Psoas muscle (tissue), 8 donors: Measurements from ENCODE around the gene RBFOX2. TPM values are rescaled to one million over a fixed set of nuclear protein-coding genes. Genes with fewer than 3 reads are reported as not detected.

Experiments
- ATAC-seq, 4 donors: fragments of 200-7000 bp; cut with Tn5 transposase; one replicate each; pipeline ENCODE4 v1.9.1; 2020; ENCODE audit warnings: moderate library complexity in 3 of 4, mild to moderate bottlenecking in 2 of 4
- DNase-seq, 2 donors: peaks; one replicate each; pipeline ENCODE4 v3.0.0-alpha.2; 2020
- H3K27ac ChIP-seq: fragments of 200-600 bp; one replicate; pipeline ENCODE4 v1.8.0; 2022
- H3K27me3 ChIP-seq, 3 donors: fragments of 200-600 bp in 1 of 3; one replicate each; pipeline versions ENCODE4 v1.6.1 to v1.8.0; 2013 to 2022; ENCODE audit warnings: low read length in 2 of 3, mild to moderate bottlenecking in 2 of 3, moderate library complexity in 1 of 3; ENCODE audit not compliant: insufficient read depth in 3 of 3
- H3K36me3 ChIP-seq, 2 donors: fragments of 200-600 bp in 1 of 2; one replicate each; pipeline versions ENCODE4 v1.6.1 to v1.8.0; 2013 to 2022; ENCODE audit warnings: low read depth in 1 of 2, mild to moderate bottlenecking in 1 of 2, moderate library complexity in 1 of 2; ENCODE audit not compliant: insufficient read depth in 1 of 2
- H3K4me1 ChIP-seq: fragments of 200-600 bp; one replicate; pipeline ENCODE4 v1.8.0; 2022
- H3K4me3 ChIP-seq: fragments of 200-600 bp; one replicate; pipeline ENCODE4 v1.8.0; 2022; ENCODE audit warnings: mild to moderate bottlenecking
- H3K9me3 ChIP-seq: fragments of 200-600 bp; one replicate; pipeline ENCODE4 v1.8.0; 2022
- CTCF ChIP-seq: fragments of 200-600 bp; IDR thresholded peaks from one replicate; pipeline ENCODE4 v1.8.0; 2022; ENCODE audit warnings: antibody characterized with exemption
- WGBS, 3 donors: extraction: QIAGEN DNeasy Blood & Tissue Kit; methylation state at CpG; one replicate each; pipeline versions ENCODE4 v1.1.6 to v1.1.7; 2013; 5-methylcytosine and 5-hydroxymethylcytosine counted together
- intact Hi-C, 2 donors: fragments of 100-400 bp; cut with DNase I; formaldehyde crosslinking; loops; one replicate each; pipeline versions ENCODE4 v1.11.0 to v1.14.2; 2022
- polyA plus RNA-seq, 3 donors: library from polyadenylated mRNA; stranded (reverse); fragments of 200-250 nt; gene quantifications; one replicate each; pipeline ENCODE4 v1.2.3, GENCODE V29; 2013
- total RNA-seq, 4 donors: library from RNA; stranded (reverse); fragmentation: NEBNext Ultra II Directional in 2 of 4; extraction: Animal tissue kit (Norgen Biotek cat#: 25700) in 2 of 4; gene quantifications; one replicate each; pipeline versions ENCODE4 v1.2.1 to v1.2.4, GENCODE V29; 2021 to 2023
- donor health status: healthy with polysubstance abuse.
- donor health status: DM: no; HTN: no; CAD: no; lungs with moderate emphysema.
- donor health status: Bipolar disorder and iron deficiency.
- donor health status: healthy.
- donor health status: DM: yes; HTN: yes; CAD: no.
- donor health status: DM: no; HTN: no; CAD: no.
- donor health status: DM: no; HTN: no; CAD: no.
- donor health status: DM: yes; HTN: yes; CAD: no.

RBFOX2 gene
- total and polyA plus RNA-seq, 7 donors = 7.7 to 50.4 (median 28.4) TPM

DNA sequence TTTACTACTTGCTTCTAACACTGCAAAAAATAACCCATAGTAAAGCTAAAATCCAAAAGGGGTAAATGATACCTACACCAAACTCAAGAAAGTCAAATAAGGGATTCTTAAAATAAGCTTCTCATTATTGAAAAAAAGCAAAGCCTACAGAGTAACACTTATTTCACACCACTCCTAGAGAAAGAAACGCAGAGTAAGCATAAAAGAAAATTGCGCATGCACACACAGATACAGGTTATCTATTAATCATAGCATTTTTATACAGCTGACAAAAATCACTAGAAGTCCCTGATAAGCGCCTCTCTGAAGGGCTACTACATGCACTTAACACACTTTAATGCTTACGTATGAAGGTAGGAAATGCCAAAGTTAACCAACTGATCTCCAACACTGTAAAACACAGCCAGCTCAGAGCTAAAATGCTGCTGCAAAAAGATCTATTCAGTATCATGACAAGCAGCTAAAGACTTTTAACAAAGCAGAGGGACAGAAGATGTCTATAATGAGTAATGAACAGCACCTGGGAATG is 14.0 kb downstream of the RBFOX2 start:
- Histone ChIP-seq H3K4me3 (no peak overlapping the region), H3K27ac (no peak overlapping the region), H3K36me3 (no peaks in the 10 kb centered on the region), H3K27me3 (no peaks in the 10 kb centered on the region), H3K4me1 (peaks cover 44% of the 10 kb centered on the region), H3K9me3 (no peaks in the 10 kb centered on the region)
- ATAC-seq (no peak), DNase-seq (no peak)
- TF ChIP-seq CTCF = no peak
- intact Hi-C loops = no loop called here
- WGBS, 3 donors = 89 to 91% (median 90%) methylated on average over 4 of the region's 4 CpGs

GRCh38 chr22:36012332-36012731 is 16.3 kb downstream of the RBFOX2 start:
- H3K4me1 ChIP-seq = peaks cover 35% of the 10 kb centered on the region
- no peak overlapping the region for H3K27ac ChIP-seq
- WGBS, 3 donors = 86 to 91% (median 89%) methylated on average over 4 of the region's 4 CpGs
- no peak for DNase-seq
- no peaks in the 10 kb centered on the region for H3K36me3 ChIP-seq
- no peak for TF ChIP-seq CTCF
- intact Hi-C loops = no loop called here
- ATAC-seq = no peak
- H3K9me3 ChIP-seq = no peaks in the 10 kb centered on the region
- H3K27me3 ChIP-seq = no peaks in the 10 kb centered on the region
- no peak overlapping the region for H3K4me3 ChIP-seq

DNA sequence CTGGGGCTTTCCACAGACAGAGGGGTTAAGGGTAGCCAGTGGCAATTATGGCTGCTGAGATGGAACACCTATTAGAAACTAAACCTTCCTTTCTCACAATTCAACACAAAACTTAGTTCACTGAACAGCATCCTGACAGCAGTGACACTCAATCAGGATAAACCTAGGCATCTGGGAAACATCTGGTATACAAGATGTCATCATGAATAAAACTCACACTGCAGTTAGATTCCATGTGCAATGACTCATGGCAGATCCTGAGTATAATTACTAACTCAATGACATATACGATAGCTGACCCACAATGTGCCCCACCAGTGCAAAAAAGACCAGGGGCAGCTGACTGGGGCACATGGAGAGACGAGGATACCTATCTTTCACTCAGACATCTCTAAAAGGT is 17.7 kb downstream of the RBFOX2 start:
- intact Hi-C loops = no loop called here
- H3K36me3 ChIP-seq = no peaks in the 10 kb centered on the region
- WGBS, 3 donors = 77 to 79% (median 79%) methylated on average over 2 of the region's 2 CpGs
- no peak overlapping the region for H3K27ac ChIP-seq
- no peaks in the 10 kb centered on the region for H3K27me3 ChIP-seq
- DNase-seq = no peak
- H3K9me3 ChIP-seq = no peaks in the 10 kb centered on the region
- H3K4me1 ChIP-seq = peaks cover 22% of the 10 kb centered on the region
- no peak for TF ChIP-seq CTCF
- H3K4me3 ChIP-seq = no peak overlapping the region
- ATAC-seq = peak; percentile 42 to 64 (median 51)

GRCh38 chr22:36010090-36010489 is 18.5 kb downstream of the RBFOX2 start:
- TF ChIP-seq CTCF = no peak
- DNase-seq = no peak
- 29 to 36% (median 32%) methylated on average over 10 of the region's 10 CpGs for WGBS, 3 donors
- H3K9me3 ChIP-seq = no peaks in the 10 kb centered on the region
- H3K27ac ChIP-seq = no peak overlapping the region
- intact Hi-C loops = no loop called here
- peaks cover 14% of the 10 kb centered on the region for H3K4me1 ChIP-seq
- no peaks in the 10 kb centered on the region for H3K36me3 ChIP-seq
- ATAC-seq = peak in 2 of 4 donors; percentile 28 to 44
- H3K4me3 ChIP-seq = no peak overlapping the region
- no peaks in the 10 kb centered on the region for H3K27me3 ChIP-seq

DNA sequence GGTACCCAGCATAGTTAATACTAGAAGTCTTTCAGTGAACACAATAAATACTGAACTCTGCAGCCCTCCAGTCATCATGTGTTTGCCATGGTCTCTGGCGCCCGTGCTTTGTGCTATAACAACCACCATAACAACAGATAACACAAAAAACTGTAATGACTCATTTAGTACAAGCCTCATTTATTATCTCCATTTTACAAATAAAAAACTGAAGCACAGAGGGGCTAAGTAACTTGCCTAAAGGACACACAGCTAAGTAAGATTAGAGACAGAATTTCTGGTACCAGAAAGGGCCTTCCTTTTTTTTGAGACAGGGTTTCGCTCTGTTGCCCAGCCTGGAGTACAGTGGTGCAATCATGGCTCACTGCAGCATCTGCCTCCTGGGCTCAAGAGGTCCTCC is 19.5 kb downstream of the RBFOX2 start:
- ATAC-seq (no peak), DNase-seq (no peak)
- no peaks in the 10 kb centered on the region for H3K27me3 ChIP-seq
- H3K27ac ChIP-seq = no peak overlapping the region
- WGBS, 3 donors = 76 to 82% (median 78%) methylated on average over 3 of the region's 3 CpGs
- intact Hi-C loops = loop anchor here in 1 of 2 donors (5.0 kb wide), 1 partner anchor 37 kb away; no protein-coding TSS in a partner anchor
- H3K36me3 ChIP-seq = no peaks in the 10 kb centered on the region
- peaks cover 14% of the 10 kb centered on the region for H3K4me1 ChIP-seq
- H3K4me3 ChIP-seq = no peak overlapping the region
- no peak for TF ChIP-seq CTCF
- H3K9me3 ChIP-seq = no peaks in the 10 kb centered on the region
